ENCODE results near the gene SRSF11.

Gene SRSF11

GRCh38 chr1:70239940-70240339, 18.8 kb downstream of the SRSF11 start:
- no peak for DNase-seq (ENCODE audit: low spot score)
- Histone ChIP-seq H3K27ac (no peak overlapping the region), H3K4me3 (no peak overlapping the region)
- TF ChIP-seq CTCF (IDR thresholded peaks at IDR 0.05): no peak

- no peak for DNase-seq (ENCODE audit: low spot score)
- no peak overlapping the region for H3K27ac ChIP-seq
- TF ChIP-seq CTCF (IDR thresholded peaks at IDR 0.05): no peak
Measured at GRCh38 chr1:70247122-70247521, 25.9 kb downstream of the SRSF11 start.

GRCh38 chr1:70247768-70248167, 26.6 kb downstream of the SRSF11 start:
- H3K27ac ChIP-seq: no peak overlapping the region
- H3K4me3 ChIP-seq: no peak overlapping the region
- TF ChIP-seq CTCF (IDR thresholded peaks at IDR 0.05): no peak
- DNase-seq (ENCODE audit: low spot score): no peak

More at GRCh38 chr1:70247122-70247521, 25.9 kb downstream of the SRSF11 start:
- H3K4me3 ChIP-seq: no peak overlapping the region

- DNase-seq (ENCODE audit: low spot score): no peak
- TF ChIP-seq CTCF (IDR thresholded peaks at IDR 0.05): no peak
- Histone ChIP-seq H3K4me3 (no peak overlapping the region), H3K27ac (no peak overlapping the region)
Measured at GRCh38 chr1:70248729-70249128, 27.5 kb downstream of the SRSF11 start.

- Histone ChIP-seq H3K4me3 (no peak overlapping the region), H3K27ac (no peak overlapping the region)
- no peak for DNase-seq (ENCODE audit: low spot score)
- no peak for TF ChIP-seq CTCF (IDR thresholded peaks at IDR 0.05)
Measured at GRCh38 chr1:70256664-70257063, 35.5 kb downstream of the SRSF11 start.

- no peak for TF ChIP-seq CTCF (IDR thresholded peaks at IDR 0.05)
- DNase-seq (ENCODE audit: low spot score): no peak
- no peak overlapping the region for H3K4me3 ChIP-seq
- H3K27ac ChIP-seq: no peak overlapping the region
Measured at GRCh38 chr1:70264839-70265238, 43.7 kb downstream of the SRSF11 start.

GRCh38 chr1:70265946-70266345, 44.8 kb downstream of the SRSF11 start:
- no peak for DNase-seq (ENCODE audit: low spot score)
- TF ChIP-seq CTCF (IDR thresholded peaks at IDR 0.05): no peak
- Histone ChIP-seq H3K27ac (no peak overlapping the region), H3K4me3 (no peak overlapping the region)
